HFFc6 (cell line): Measurements from ENCODE around the gene TSACC. TPM values are rescaled to one million over a fixed set of nuclear protein-coding genes. Genes with fewer than 3 reads are reported as not detected.

Experiments
- DNase-seq: peaks from one replicate; pipeline ENCODE4 v3.0.0-alpha.2; 2018
- H3K27ac Mint-ChIP-seq: 2 replicates; pipeline ENCODE4 v1.8.0; 2020; ENCODE audit warnings: mild to moderate bottlenecking, mixed read lengths
- H3K27me3 Mint-ChIP-seq: 2 replicates; pipeline ENCODE4 v1.8.0; 2021; ENCODE audit warnings: mild to moderate bottlenecking, moderate library complexity, mixed read lengths; ENCODE audit not compliant: insufficient read depth
- H3K36me3 Mint-ChIP-seq: 2 replicates; pipeline ENCODE4 v1.8.0; 2021; ENCODE audit warnings: low read depth, mixed read lengths
- H3K4me1 Mint-ChIP-seq: 2 replicates; pipeline ENCODE4 v1.8.0; 2020; ENCODE audit warnings: low read depth, mixed read lengths
- H3K4me3 Mint-ChIP-seq: 2 replicates; pipeline ENCODE4 v1.8.0; 2020; ENCODE audit warnings: mild to moderate bottlenecking, moderate library complexity, mixed read lengths
- H3K9me3 Mint-ChIP-seq: 2 replicates; pipeline ENCODE4 v1.8.0; 2020; ENCODE audit warnings: mild to moderate bottlenecking, mixed read lengths
- total RNA-seq, 6 experiments: library from RNA; stranded (reverse); fragmentation: NEBNext Ultra II Directional; extraction: Animal tissue kit (Norgen Biotek cat#: 25700); gene quantifications; 2 replicates in 1 of 6; 3 replicates in 5 of 6; pipeline ENCODE4 v1.2.3, GENCODE V29; 2021
- TF ChIP-seq, protein P1 (sequence below): fragments of 200-600 bp; sonication (generic); IDR thresholded peaks from 2 replicates; pipeline ENCODE4 v1.5.0; 2021; ENCODE audit warnings: antibody characterized with exemption, mild to moderate bottlenecking

TSACC gene
- total RNA-seq, 6 experiments from 2014 or later, result 0.48 to 0.99 (median 0.70) TPM

DNA sequence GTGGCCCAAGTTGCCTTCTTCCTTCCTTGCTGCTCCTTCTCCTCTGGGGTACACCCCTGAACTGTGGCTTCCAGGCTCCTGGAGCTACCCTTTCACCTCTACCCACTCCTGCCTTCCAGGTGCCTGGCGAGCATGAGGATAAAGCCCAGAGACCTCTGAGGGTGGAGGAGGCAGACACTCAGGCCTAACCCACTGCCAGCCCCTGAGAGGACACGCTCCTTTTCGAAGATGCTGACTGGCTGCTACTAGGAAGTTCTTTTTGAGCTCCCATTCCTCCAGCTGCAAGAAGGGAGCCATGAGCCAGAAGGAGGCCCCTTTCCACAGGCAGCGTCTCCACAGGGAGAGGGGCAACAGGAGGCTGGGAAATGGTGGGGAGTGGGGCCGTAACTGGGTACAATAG, 46.3 kb downstream of the TSACC start:
- Mint-ChIP-seq H3K4me3 (no peak overlapping the region), H3K36me3 (no peaks in the 10 kb centered on the region), H3K27ac (no peak overlapping the region), H3K9me3 (no peaks in the 10 kb centered on the region), H3K4me1 (peaks cover 9% of the 10 kb centered on the region), H3K27me3 (peaks cover 27% of the 10 kb centered on the region)
- DNase-seq, result no peak
- TF ChIP-seq, protein P1, sequence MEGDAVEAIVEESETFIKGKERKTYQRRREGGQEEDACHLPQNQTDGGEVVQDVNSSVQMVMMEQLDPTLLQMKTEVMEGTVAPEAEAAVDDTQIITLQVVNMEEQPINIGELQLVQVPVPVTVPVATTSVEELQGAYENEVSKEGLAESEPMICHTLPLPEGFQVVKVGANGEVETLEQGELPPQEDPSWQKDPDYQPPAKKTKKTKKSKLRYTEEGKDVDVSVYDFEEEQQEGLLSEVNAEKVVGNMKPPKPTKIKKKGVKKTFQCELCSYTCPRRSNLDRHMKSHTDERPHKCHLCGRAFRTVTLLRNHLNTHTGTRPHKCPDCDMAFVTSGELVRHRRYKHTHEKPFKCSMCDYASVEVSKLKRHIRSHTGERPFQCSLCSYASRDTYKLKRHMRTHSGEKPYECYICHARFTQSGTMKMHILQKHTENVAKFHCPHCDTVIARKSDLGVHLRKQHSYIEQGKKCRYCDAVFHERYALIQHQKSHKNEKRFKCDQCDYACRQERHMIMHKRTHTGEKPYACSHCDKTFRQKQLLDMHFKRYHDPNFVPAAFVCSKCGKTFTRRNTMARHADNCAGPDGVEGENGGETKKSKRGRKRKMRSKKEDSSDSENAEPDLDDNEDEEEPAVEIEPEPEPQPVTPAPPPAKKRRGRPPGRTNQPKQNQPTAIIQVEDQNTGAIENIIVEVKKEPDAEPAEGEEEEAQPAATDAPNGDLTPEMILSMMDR, result no peak

DNA sequence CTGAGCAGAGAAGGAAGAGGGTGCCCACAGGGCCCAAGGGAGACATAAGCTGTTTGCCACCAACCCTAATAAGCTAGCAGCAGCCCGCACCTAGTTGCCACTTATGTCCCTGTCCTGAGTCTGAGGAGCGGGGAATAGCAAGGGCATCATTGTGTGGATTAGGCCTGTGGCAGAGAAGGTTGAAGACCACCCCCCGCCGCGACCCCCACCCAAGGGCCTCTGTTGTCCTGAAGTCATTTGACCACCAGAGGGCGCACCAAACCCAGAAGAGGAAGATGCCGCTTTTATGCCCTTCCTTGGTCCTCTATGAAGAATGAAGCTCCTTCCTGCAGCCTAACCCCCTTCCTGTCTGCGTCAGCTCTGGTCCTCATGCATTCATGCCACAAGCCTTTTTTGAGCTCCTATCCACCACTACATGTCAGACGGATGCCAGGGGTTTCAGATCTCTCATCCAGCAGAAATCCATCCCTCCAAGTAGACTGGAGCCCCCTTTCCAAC, 47.3 kb downstream of the TSACC start:
- Mint-ChIP-seq H3K4me1 (peaks cover 6% of the 10 kb centered on the region; the same call in 1 of the 2 replicates), H3K9me3 (no peaks in the 10 kb centered on the region), H3K27ac (no peak overlapping the region), H3K4me3 (no peak overlapping the region), H3K36me3 (no peaks in the 10 kb centered on the region), H3K27me3 (peaks cover 34% of the 10 kb centered on the region)
- TF ChIP-seq, protein P1, result peak; percentile 98
- peak; percentile 45 for DNase-seq

DNA sequence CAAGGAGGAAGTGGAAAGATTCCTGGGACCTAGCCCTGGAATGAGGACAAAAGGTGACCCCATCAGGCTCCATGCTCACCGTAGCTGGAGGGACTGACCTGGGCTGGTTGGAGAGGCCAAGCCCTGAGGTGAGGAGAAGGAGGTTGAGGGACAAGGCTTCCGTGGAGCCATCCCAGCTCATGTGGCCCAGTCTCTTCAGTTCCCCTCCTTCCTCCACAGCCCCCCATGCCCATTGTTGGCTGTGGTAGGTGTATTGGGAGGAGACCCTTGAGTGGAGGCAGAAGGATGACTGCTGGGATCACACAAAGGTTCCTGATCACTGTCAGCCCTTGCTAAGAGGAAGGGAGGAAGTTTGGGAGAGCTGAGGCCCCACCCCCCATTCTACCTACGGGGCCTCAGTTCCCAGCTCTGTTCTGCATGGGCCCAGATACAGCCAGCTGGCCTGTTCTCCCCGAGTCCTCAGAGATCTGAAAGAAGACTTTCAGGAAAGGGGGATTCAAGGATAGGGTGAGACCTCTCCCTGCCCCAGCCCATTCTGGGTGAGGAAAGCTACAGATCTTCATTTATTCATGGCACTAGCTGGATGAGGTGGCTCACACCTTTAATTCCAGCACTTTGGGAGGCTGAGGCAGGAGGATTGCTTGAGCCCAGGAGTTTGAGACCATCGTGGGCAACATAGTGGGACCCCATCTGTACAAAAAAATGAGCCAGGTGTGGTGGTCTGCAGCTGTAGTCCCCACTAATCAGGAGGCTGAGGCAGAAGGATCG, 48.0 kb downstream of the TSACC start:
- no peak for DNase-seq
- H3K27me3 Mint-ChIP-seq, result peaks cover 40% of the 10 kb centered on the region
- no peak overlapping the region for H3K4me3 Mint-ChIP-seq
- H3K4me1 Mint-ChIP-seq, result peaks cover 6% of the 10 kb centered on the region; the same call in 1 of the 2 replicates
- H3K9me3 Mint-ChIP-seq, result no peaks in the 10 kb centered on the region
- TF ChIP-seq, protein P1, result no peak
- no peak overlapping the region for H3K27ac Mint-ChIP-seq
- no peaks in the 10 kb centered on the region for H3K36me3 Mint-ChIP-seq

DNA sequence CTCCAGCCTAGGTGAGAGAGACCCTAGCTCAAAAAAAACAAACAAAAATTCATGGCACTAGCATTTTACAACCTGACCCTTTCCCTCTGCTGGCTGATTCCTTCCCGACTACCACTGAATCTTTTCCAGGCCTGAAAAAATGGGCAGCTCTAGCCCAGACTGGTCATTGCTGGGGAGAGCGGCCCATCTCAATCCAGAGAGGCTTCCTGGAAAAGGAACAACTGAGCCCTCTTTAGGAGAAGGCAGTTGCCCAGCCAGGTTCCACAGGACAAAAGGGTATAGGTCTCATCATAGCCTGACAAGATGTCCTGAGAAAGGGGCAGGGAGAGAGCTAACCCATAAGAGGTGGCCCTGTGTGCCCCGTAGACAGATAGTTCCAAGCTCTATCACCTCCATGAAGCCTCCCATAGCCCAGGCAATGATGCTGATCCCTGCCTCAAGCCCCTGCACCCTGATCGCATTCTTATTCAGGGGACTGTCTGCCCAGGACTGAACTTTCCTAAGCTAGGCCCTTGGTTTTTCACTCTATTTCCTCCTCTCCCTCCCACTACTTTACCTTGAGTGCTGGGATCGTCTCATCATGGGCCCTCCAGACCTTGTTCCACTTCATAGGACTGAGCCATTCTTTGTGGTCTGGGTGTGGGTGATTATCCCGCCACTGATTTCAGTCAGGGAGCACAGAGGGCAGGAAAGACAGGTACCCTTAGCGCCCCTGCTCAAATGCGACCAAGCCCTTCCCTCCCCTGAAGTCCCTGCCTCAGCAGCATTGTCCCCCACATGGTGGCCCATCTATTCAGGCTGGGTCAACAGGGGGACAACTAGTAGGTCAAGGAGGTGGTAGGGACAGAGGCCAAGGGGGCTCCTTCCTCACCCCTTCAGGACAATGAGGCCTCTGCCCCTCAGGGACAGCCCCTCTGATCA, 48.9 kb downstream of the TSACC start:
- TF ChIP-seq, protein P1, result no peak
- Mint-ChIP-seq H3K4me3 (no peak overlapping the region), H3K36me3 (no peaks in the 10 kb centered on the region), H3K27me3 (peaks cover 43% of the 10 kb centered on the region), H3K9me3 (no peaks in the 10 kb centered on the region), H3K4me1 (peaks cover 6% of the 10 kb centered on the region; the same call in 1 of the 2 replicates), H3K27ac (no peak overlapping the region)
- DNase-seq, result no peak

GRCh38 chr1:156387870-156388173, 49.5 kb downstream of the TSACC start:
- TF ChIP-seq, protein P1, result no peak
- H3K4me1 Mint-ChIP-seq, result peaks cover 6% of the 10 kb centered on the region; the same call in 1 of the 2 replicates

More at GRCh38 chr1:156387870-156388173, 49.5 kb downstream of the TSACC start:
- no peaks in the 10 kb centered on the region for H3K36me3 Mint-ChIP-seq
- no peak overlapping the region for H3K27ac Mint-ChIP-seq
- no peak overlapping the region for H3K4me3 Mint-ChIP-seq
- DNase-seq, result no peak
- H3K27me3 Mint-ChIP-seq, result peaks cover 45% of the 10 kb centered on the region
- no peaks in the 10 kb centered on the region for H3K9me3 Mint-ChIP-seq
